ENCODE results near the gene AMDHD1.

DNA sequence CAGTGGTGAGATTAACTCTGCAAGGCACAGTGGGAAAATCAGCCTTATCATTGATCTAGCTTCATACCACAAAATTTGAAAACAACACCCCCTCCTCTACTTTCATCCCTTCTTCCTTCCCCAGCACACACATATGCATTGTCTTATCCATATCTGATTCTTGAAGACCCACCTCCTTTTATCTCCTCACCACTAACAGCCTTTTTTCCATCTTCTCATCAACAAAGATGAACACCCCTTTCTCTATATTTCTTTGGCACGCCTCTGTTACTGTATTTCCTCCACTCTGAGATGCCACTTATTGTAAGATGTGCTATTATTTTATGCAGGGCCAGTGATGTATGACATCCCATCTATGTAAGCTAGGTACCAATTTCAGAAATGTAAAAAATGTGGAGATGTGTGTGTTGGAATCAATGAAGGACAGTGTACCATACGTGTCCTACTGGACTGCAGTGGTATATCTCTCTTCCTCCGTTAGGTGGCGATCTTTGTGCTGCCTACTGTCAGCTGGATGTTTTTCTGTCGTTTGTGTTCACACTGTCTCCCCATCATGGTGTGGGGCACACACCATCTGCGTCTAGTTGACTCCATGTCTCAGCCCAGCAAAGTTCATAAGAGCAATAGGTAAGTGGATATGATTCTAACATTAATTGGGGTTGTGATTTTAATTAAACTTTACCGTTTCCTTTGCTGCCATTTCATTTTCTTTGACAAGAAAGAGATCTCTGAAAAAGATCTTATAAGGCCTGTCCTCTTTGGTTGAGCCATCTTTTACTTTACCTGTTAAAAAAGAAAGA, 24.7 kb upstream of the AMDHD1 start:
- TF ChIP-seq, protein P1, sequence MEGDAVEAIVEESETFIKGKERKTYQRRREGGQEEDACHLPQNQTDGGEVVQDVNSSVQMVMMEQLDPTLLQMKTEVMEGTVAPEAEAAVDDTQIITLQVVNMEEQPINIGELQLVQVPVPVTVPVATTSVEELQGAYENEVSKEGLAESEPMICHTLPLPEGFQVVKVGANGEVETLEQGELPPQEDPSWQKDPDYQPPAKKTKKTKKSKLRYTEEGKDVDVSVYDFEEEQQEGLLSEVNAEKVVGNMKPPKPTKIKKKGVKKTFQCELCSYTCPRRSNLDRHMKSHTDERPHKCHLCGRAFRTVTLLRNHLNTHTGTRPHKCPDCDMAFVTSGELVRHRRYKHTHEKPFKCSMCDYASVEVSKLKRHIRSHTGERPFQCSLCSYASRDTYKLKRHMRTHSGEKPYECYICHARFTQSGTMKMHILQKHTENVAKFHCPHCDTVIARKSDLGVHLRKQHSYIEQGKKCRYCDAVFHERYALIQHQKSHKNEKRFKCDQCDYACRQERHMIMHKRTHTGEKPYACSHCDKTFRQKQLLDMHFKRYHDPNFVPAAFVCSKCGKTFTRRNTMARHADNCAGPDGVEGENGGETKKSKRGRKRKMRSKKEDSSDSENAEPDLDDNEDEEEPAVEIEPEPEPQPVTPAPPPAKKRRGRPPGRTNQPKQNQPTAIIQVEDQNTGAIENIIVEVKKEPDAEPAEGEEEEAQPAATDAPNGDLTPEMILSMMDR (IDR thresholded peaks at IDR 0.05 in 2 of 3, conservative IDR thresholded peaks at IDR 0.05 in 1 of 3; ENCODE audit: control insufficient read depth in 2 of 3, extremely low read depth in 1 of 3, insufficient read depth in 1 of 3, low read depth in 3 of 3, low read length in 3 of 3), result peak; percentile 77 to 84 (median 80)
- TF ChIP-seq CHD2 (IDR thresholded peaks at IDR 0.05; ENCODE audit: borderline replicate concordance, low read depth, low read length) (no peak), JUND (IDR thresholded peaks at IDR 0.05; ENCODE audit: low read depth, low read length) (no peak), POU2F2 (IDR thresholded peaks at IDR 0.05; ENCODE audit: borderline replicate concordance, low read depth, low read length) (no peak)

Data from GM12878 (cell line).